Putamen (tissue), 1 donor: ENCODE results near the gene PACRG.
A peak's percentile ranks its signal among the peaks of the same experiment; 100 is the strongest.

Source experiments
- DNase-seq: peaks from one replicate; pipeline ENCODE4 v3.0.0-alpha.2; 2016; ENCODE audit warnings: low spot score

Gene PACRG

GRCh38 chr6:163354085-163354484, 626.3 kb downstream of the PACRG start:
- no peak for DNase-seq

GRCh38 chr6:163354761-163355425, 627.1 kb downstream of the PACRG start:
- DNase-seq, result peak; percentile 68

DNA sequence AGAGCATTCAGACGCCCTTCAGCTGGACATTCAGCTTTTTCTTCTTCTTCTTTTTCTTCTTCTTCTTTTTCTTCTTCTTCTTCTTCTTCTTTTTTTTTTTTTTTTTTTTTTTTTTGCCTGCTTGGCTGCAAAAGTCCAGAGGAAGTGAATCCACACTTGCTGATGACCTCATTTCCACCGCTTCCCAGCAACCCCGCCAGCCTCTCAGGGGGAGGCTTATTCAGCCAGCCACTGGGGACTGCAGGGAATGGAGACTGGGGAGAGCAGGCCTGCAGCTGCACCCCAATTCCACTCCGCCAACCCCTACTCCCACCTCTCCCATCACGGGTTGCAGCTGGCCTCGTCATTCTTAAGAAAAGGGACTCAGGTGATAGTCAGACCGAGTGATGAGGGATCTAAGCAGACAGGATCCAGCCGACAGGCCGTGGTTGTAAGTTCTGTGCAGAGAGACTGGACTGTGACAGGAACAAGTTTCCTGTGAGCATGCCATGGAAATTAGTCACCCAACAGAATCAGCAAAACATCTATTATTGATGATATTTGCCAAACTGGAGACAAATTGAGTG, 627.7 kb downstream of the PACRG start:
- DNase-seq, result peak; percentile 81

DNA sequence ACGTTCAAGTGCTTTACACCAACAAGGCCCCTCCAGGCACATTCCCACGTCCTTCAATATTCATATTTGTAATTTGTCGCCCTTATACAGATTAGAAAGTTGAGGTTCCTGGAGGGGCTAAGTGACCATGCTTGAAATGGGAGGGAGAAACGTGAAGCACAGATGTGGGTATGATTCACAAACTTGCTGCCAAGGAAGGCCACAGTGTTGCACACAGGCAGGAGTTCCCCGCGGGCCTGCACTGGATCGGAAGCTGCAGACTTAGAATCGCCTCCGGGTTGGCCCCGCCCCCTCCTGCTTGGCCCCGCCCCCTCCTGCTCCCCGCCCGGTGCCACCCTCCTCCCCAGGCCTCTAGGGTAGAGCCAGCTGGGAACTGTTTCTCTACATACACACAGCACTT, 628.5 kb downstream of the PACRG start:
- peak; percentile 79 for DNase-seq

DNA sequence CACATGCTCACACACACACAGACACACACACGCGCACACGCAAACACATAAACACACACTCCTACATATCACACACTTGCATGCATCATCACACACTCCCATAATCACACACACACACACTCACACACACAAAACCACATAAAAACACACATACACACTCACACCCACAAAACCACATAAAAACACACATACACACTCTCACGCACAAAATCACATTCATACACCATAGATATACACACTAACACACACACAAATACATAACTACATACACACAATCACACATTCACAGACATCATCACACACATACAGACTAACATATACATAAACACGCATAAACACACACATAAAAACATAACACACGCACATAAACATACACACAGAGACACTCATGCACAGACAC, 629.0 kb downstream of the PACRG start:
- DNase-seq, result no peak

- DNase-seq, result no peak
These were observed 636.9 kb downstream of the PACRG start for GRCh38 chr6:163364641-163365040.
